ENCODE measurements around the gene MPPED2.
"Not testable (repeated sequence)": the region's sequence is repeated elsewhere in the genome, so short reads cannot be mapped to it uniquely, and the experiment has no call there.

Gene MPPED2

GRCh38 chr11:30579415-30580175 lies 6.6 kb downstream of the MPPED2 start:
- DNase-seq (ENCODE audit: low read depth, low spot score) = no peak

GRCh38 chr11:30578406-30578805 lies 7.7 kb downstream of the MPPED2 start:
- DNase-seq (ENCODE audit: low read depth, low spot score) = no peak

GRCh38 chr11:30573951-30574350 lies 12.2 kb downstream of the MPPED2 start:
- no peak for DNase-seq (ENCODE audit: low read depth, low spot score)

- no peak for DNase-seq (ENCODE audit: low read depth, low spot score)
These were observed 17.2 kb downstream of the MPPED2 start for GRCh38 chr11:30568931-30569330.

- no peak for DNase-seq (ENCODE audit: low read depth, low spot score)
These were observed 18.5 kb downstream of the MPPED2 start for GRCh38 chr11:30567644-30568043.

GRCh38 chr11:30567120-30567519 lies 19.0 kb downstream of the MPPED2 start:
- DNase-seq (ENCODE audit: low read depth, low spot score) = no peak

GRCh38 chr11:30566482-30566881 lies 19.7 kb downstream of the MPPED2 start:
- DNase-seq (ENCODE audit: low read depth, low spot score) = no peak

- no peak for DNase-seq (ENCODE audit: low read depth, low spot score)
These were observed 21.1 kb downstream of the MPPED2 start for GRCh38 chr11:30565027-30565426.

GRCh38 chr11:30561691-30562415 lies 24.3 kb downstream of the MPPED2 start:
- no peak for DNase-seq (ENCODE audit: low read depth, low spot score)

GRCh38 chr11:30560206-30561106 lies 25.7 kb downstream of the MPPED2 start:
- no peak for DNase-seq (ENCODE audit: low read depth, low spot score)

GRCh38 chr11:30559004-30559403 lies 27.1 kb downstream of the MPPED2 start:
- DNase-seq (ENCODE audit: low read depth, low spot score) = no peak

GRCh38 chr11:30554587-30554986 lies 31.6 kb downstream of the MPPED2 start:
- not testable (repeated sequence) for DNase-seq (ENCODE audit: low read depth, low spot score)

GRCh38 chr11:30553521-30554110 lies 32.5 kb downstream of the MPPED2 start:
- DNase-seq (ENCODE audit: low read depth, low spot score) = no peak

GRCh38 chr11:30552839-30553238 lies 33.3 kb downstream of the MPPED2 start:
- DNase-seq (ENCODE audit: low read depth, low spot score) = no peak

GRCh38 chr11:30550022-30550542 lies 36.1 kb downstream of the MPPED2 start:
- DNase-seq (ENCODE audit: low read depth, low spot score) = no peak

GRCh38 chr11:30549565-30549964 lies 36.6 kb downstream of the MPPED2 start:
- DNase-seq (ENCODE audit: low read depth, low spot score) = no peak

- no peak for DNase-seq (ENCODE audit: low read depth, low spot score)
These were observed 39.8 kb downstream of the MPPED2 start for GRCh38 chr11:30546334-30546733.

- DNase-seq (ENCODE audit: low read depth, low spot score) = no peak
These were observed 40.6 kb downstream of the MPPED2 start for GRCh38 chr11:30545507-30545906.

GRCh38 chr11:30543066-30543465 lies 43.1 kb downstream of the MPPED2 start:
- DNase-seq (ENCODE audit: low read depth, low spot score) = no peak

- DNase-seq (ENCODE audit: low read depth, low spot score) = no peak
These were observed 45.4 kb downstream of the MPPED2 start for GRCh38 chr11:30540781-30541180.

- no peak for DNase-seq (ENCODE audit: low read depth, low spot score)
These were observed 47.9 kb downstream of the MPPED2 start for GRCh38 chr11:30538251-30538650.
